GM23248 (cell line): Measurements from ENCODE around the gene ZNF195. TPM values are rescaled to one million over a fixed set of nuclear protein-coding genes. Genes with fewer than 3 reads are reported as not detected.
"Not testable (repeated sequence)": the region's sequence is repeated elsewhere in the genome, so short reads cannot be mapped to it uniquely, and the experiment has no call there.

ENCODE experiments used
- DNase-seq: peaks from one replicate; pipeline ENCODE4 v3.0.0-alpha.2; 2015
- H2AFZ ChIP-seq: fragments of 200-600 bp; sonication (generic); 2 replicates; pipeline ENCODE4 v1.6.1; 2016; ENCODE audit warnings: antibody characterized with exemption
- H3F3A ChIP-seq: fragments of 200-600 bp; sonication (generic); 2 replicates; pipeline ENCODE4 v1.6.1; 2016; ENCODE audit warnings: mild to moderate bottlenecking, antibody characterized with exemption, mixed run types; ENCODE audit not compliant: insufficient read depth
- H3K27ac ChIP-seq: fragments of 200-600 bp; sonication (generic); 2 replicates; pipeline ENCODE4 v1.5.1; 2016; ENCODE audit warnings: mild to moderate bottlenecking
- H3K27me3 ChIP-seq: fragments of 200-600 bp; sonication (generic); replicated peaks from 2 replicates; pipeline ENCODE4 v1.6.1; 2016; ENCODE audit warnings: mild to moderate bottlenecking; ENCODE audit not compliant: insufficient read depth
- H3K36me3 ChIP-seq: fragments of 200-600 bp; sonication (generic); 2 replicates; pipeline ENCODE4 v1.6.1; 2016; ENCODE audit warnings: low read depth, mild to moderate bottlenecking
- H3K4me1 ChIP-seq: fragments of 200-600 bp; sonication (generic); 2 replicates; pipeline ENCODE4 v1.6.1; 2016; ENCODE audit warnings: mild to moderate bottlenecking; ENCODE audit not compliant: insufficient read depth
- H3K4me2 ChIP-seq: fragments of 200-600 bp; sonication (generic); one replicate; pipeline ENCODE4 v1.6.1; 2016; ENCODE audit warnings: mild to moderate bottlenecking; ENCODE audit not compliant: unreplicated experiment
- H3K4me3 ChIP-seq: fragments of 200-600 bp; sonication (generic); 2 replicates; pipeline ENCODE4 v1.5.1; 2016; ENCODE audit warnings: mild to moderate bottlenecking
- H3K79me2 ChIP-seq: fragments of 200-600 bp; sonication (generic); 2 replicates; pipeline ENCODE4 v1.6.1; 2016; ENCODE audit warnings: mild to moderate bottlenecking; ENCODE audit not compliant: insufficient read depth
- H3K9ac ChIP-seq: fragments of 200-600 bp; sonication (generic); 2 replicates; pipeline ENCODE4 v1.6.1; 2016; ENCODE audit warnings: mild to moderate bottlenecking
- H3K9me2 ChIP-seq: fragments of 200-600 bp; sonication (generic); 2 replicates; pipeline ENCODE4 v1.6.1; 2016; ENCODE audit warnings: mixed run types, mild to moderate bottlenecking, moderate library complexity; ENCODE audit not compliant: insufficient read depth
- H3K9me3 ChIP-seq: fragments of 200-600 bp; sonication (generic); one replicate; pipeline ENCODE4 v1.6.1; 2017; ENCODE audit warnings: low read depth
- H4K20me1 ChIP-seq: fragments of 200-600 bp; sonication (generic); 2 replicates; pipeline ENCODE4 v1.6.0; 2016; ENCODE audit not compliant: insufficient read depth
- EZH2 ChIP-seq: fragments of 200-600 bp; sonication (generic); IDR thresholded peaks from 2 replicates; pipeline ENCODE4 v1.6.1; 2018; ENCODE audit warnings: antibody characterized with exemption, mild to moderate bottlenecking; ENCODE audit not compliant: insufficient read depth, poor library complexity, severe bottlenecking
- EZH2phosphoT487 ChIP-seq: fragments of 200-600 bp; sonication (generic); IDR thresholded peaks from 2 replicates; pipeline ENCODE4 v1.6.1; 2018; ENCODE audit warnings: antibody characterized with exemption, moderate library complexity, mild to moderate bottlenecking, low read depth; ENCODE audit not compliant: insufficient read depth
- WGBS, 2 experiments: methylation state at CpG; one replicate each; pipeline ENCODE4 v1.1.6; 2015 to 2017; ENCODE audit warnings: low lambda C conversion rate in 2 of 2, low coverage in 1 of 2; ENCODE audit errors: missing lambda C conversion rate in 2 of 2; 5-methylcytosine and 5-hydroxymethylcytosine counted together
- in situ Hi-C: fragments of 300-500 bp; cut with MboI; formaldehyde crosslinking; loops from 2 replicates; pipeline ENCODE4 v1.15.0; 2020
- polyA plus RNA-seq: library from polyadenylated mRNA; unstranded; fragments of >200 nt; fragmentation: Nextera tagmentation; extraction: Ambion mirVana; gene quantifications from 2 replicates; pipeline ENCODE4 v1.2.1, GENCODE V29; 2016
- total RNA-seq: library from RNA; depleted of rRNA; stranded (reverse); fragments of >200 nt; shearing (Covaris generic); gene quantifications from 2 replicates; pipeline ENCODE4 v1.2.3, GENCODE V29; 2014

The ZNF195 gene
- total and polyA plus RNA-seq, 2 experiments from 2014 or later: 11.6 to 24.2 TPM

DNA sequence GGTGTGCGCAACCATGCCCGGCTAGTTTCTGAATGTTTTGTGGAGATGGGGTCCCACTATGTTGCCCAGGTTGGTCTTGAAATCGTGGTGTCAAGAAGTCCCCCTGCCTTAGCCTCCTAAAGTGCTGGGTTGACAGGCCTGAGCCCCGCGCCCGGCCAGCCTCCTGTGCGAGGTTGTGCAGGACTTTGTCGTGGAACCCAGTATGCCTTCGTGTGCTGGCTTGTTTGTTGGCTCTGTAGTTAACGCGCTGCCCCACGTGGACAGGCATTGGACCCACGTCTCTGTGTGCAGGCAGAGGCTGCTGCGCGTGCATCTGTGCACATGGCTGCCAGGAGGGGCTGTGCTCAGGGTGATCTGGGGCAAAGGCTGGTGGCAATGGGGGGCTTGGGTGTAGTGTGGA, 33.9 kb upstream of the ZNF195 start:
- Histone ChIP-seq H3K4me3 (no peak overlapping the region), H3K27me3 (no peaks in the 10 kb centered on the region), H3K4me1 (no peaks in the 10 kb centered on the region), H3K9me2 (no peaks in the 10 kb centered on the region), H3K9ac (no peak overlapping the region), H3K36me3 (no peaks in the 10 kb centered on the region), H3K79me2 (no peaks in the 10 kb centered on the region), H3K27ac (no peak overlapping the region), H3K9me3 (no peaks in the 10 kb centered on the region), H4K20me1 (no peaks in the 10 kb centered on the region), H3K4me2 (no peak overlapping the region), H3F3A (no peaks in the 10 kb centered on the region), H2AFZ (no peak overlapping the region)
- in situ Hi-C loops: no loop called here
- no peak for DNase-seq
- TF ChIP-seq EZH2 (no peak), EZH2phosphoT487 (no peak)
- WGBS, 2 experiments: 95 to 96% methylated on average over 14 to 15 of the region's 15 CpGs

DNA sequence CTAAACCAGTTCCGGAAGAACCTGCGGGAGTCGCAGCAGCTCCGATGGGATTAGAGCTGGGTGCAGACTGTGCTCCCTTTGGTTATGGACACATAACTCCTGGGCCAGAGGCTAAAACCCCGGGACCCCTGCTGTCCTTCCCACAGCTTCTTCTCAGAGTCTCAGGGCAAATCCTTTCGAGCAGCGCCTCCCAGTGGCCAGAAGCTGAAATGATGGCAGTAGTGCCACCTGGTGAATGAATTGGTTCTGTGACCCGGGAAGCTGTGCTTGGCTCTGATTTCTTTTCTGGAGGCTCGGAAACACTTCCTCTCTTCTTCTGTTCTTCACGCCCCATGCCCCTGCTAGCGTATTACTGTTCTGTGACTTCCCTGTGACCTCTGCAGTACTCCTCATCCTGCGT, 29.8 kb upstream of the ZNF195 start:
- H3K9me3 ChIP-seq, H4K20me1 ChIP-seq, H3K9ac ChIP-seq, H3K79me2 ChIP-seq, in situ Hi-C loops, H3K4me3 ChIP-seq, H3K9me2 ChIP-seq, H3K4me1 ChIP-seq, H3K27me3 ChIP-seq, H3K27ac ChIP-seq, H3K4me2 ChIP-seq, H3K36me3 ChIP-seq, H3F3A ChIP-seq, H2AFZ ChIP-seq: not testable (repeated sequence)
- WGBS, 2 experiments: 51 to 60% methylated on average over 12 of the region's 12 CpGs
- DNase-seq: peak; percentile 50

DNA sequence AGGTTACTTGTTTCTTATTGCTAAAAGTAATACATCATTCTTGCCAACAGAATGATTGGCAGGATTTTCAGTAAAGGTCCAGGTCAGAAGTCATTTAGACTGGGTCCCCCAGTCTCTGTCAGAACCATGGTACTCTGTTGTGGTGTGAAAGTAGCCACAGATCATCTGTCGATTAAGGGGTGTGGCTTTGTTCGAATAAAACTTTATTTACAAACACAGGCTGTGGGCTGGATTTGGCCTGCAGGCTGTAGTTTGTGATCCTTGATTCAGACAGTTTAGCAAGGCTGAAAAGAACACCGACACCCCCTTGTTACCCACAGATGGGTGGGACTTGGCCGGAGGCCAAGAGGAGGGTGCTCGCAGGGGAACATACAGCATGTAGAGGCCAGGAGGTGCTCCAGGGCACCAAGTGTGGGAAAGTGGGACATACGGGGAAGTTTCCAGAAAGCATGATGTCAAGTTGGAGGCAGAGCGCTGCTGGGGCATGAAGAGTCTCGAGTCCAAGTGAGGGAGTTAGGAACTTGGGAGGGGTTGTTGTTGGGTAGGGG, 29.2 kb upstream of the ZNF195 start:
- H3K27me3 ChIP-seq, H4K20me1 ChIP-seq, H3K4me1 ChIP-seq, H3K9ac ChIP-seq, H3K79me2 ChIP-seq, DNase-seq, H3K4me2 ChIP-seq, H3K9me3 ChIP-seq, in situ Hi-C loops, H3K4me3 ChIP-seq, H3K9me2 ChIP-seq, H3F3A ChIP-seq, H3K27ac ChIP-seq, H3K36me3 ChIP-seq, H2AFZ ChIP-seq: not testable (repeated sequence)
- WGBS, 2 experiments: 66 to 73% methylated on average over 7 to 8 of the region's 8 CpGs

- H3K27ac ChIP-seq, H3K9ac ChIP-seq, H4K20me1 ChIP-seq, H2AFZ ChIP-seq, H3K9me2 ChIP-seq, H3K27me3 ChIP-seq, H3K9me3 ChIP-seq, DNase-seq, H3K4me2 ChIP-seq, H3F3A ChIP-seq, H3K36me3 ChIP-seq, H3K79me2 ChIP-seq, H3K4me1 ChIP-seq, in situ Hi-C loops, H3K4me3 ChIP-seq: not testable (repeated sequence)
- 84 to 86% methylated on average over 9 of the region's 9 CpGs for WGBS, 2 experiments
These were observed 28.0 kb upstream of the ZNF195 start for GRCh38 chr11:3406937-3407336.

GRCh38 chr11:3406223-3406875, 27.4 kb upstream of the ZNF195 start:
- H3K4me2 ChIP-seq, H3K27ac ChIP-seq, H3K79me2 ChIP-seq, H3K9ac ChIP-seq, in situ Hi-C loops, H3F3A ChIP-seq, H4K20me1 ChIP-seq, H3K4me3 ChIP-seq, H3K27me3 ChIP-seq, H3K36me3 ChIP-seq, H3K9me3 ChIP-seq, H2AFZ ChIP-seq, H3K4me1 ChIP-seq, DNase-seq, H3K9me2 ChIP-seq: not testable (repeated sequence)
- 79 to 80% methylated on average over 16 to 17 of the region's 17 CpGs for WGBS, 2 experiments

DNA sequence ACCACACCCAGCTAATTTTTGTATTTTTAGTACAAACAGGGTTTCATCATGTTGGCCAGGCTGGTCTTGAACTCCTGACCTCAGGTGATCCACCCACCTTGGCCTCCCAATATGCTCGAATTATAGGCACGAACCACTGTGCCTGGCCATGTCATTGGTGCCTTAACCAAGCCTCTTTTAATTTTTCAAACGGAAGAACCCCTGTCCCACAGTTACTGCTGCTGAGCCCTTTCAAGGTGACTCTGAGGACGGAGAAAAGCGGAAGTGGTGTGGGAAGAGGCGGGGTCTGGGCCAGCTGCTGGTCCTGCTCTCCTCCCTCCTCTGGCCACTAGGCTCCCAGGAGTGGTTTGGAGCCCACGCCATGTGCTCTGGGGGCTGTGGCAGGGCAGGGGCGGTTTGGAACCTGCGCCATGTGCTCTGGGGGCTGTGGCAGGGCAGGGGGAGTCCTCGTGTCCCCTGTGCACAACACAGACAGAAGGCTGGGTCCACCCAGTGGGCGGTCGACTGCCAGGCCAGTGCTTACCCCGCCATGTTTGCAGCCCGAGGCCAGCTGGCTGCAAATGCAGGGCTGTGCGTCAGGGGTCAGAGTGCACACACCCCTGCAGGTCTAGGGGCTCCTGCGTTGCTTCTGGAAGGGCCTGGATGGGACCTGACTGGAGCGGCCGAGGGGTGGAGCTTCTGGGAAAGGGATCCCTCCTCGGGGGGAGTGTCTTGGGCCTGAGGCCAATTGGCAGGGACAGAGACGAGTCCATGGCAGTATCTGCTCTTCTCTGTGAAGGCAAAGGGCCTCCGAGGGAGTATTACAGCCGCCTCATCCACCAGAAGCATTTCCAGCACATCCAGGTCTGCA, 25.4 kb upstream of the ZNF195 start:
- DNase-seq, H2AFZ ChIP-seq, H3K27me3 ChIP-seq, H3K9ac ChIP-seq, H3K79me2 ChIP-seq, H4K20me1 ChIP-seq, H3K9me2 ChIP-seq, in situ Hi-C loops, H3K4me3 ChIP-seq, H3K9me3 ChIP-seq, H3K4me1 ChIP-seq, H3K4me2 ChIP-seq, H3K36me3 ChIP-seq, H3K27ac ChIP-seq, H3F3A ChIP-seq: not testable (repeated sequence)
- 66 to 71% methylated on average over 20 to 22 of the region's 22 CpGs for WGBS, 2 experiments

DNA sequence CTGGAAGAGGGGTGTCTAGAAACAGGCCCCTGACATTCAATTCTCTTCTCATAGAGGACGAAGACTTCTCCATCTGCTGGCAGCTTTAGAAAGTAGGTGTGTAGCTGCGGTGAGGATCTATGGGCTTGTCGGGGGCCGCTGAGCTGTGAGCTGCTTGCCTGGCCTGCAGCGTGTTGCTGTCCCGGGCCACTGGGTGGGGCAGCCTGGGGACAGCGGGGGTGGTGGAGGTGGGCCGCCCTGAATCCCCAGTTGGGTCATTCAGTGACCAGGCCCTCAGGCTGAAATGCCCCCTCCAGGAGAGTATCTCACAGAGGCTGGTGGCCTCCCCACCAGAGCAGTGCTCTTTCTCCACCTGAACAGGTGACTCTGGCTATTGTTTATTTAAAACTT, 23.9 kb upstream of the ZNF195 start:
- H3K4me3 ChIP-seq, H3K9me3 ChIP-seq, H3F3A ChIP-seq, H3K27ac ChIP-seq, H2AFZ ChIP-seq, in situ Hi-C loops, H3K27me3 ChIP-seq, H3K4me1 ChIP-seq, DNase-seq, H3K79me2 ChIP-seq, H4K20me1 ChIP-seq, H3K4me2 ChIP-seq, H3K36me3 ChIP-seq, H3K9ac ChIP-seq, H3K9me2 ChIP-seq: not testable (repeated sequence)
- 90 to 95% methylated on average over 8 of the region's 8 CpGs for WGBS, 2 experiments
